Gastrocnemius medialis (tissue), 4 donors: ENCODE data around the gene CACNA1A. TPM values are rescaled to one million over a fixed set of nuclear protein-coding genes. Genes with fewer than 3 reads are reported as not detected.

Experiments used
- ATAC-seq, 2 donors: fragments of 150-250 bp; one replicate each; pipeline ENCODE4 v1.9.1; 2016
- DNase-seq, 2 donors: peaks; one replicate each; pipeline ENCODE4 v3.0.0-alpha.2; 2019
- H3K27ac ChIP-seq, 4 donors: fragments of 200-600 bp; sonication (generic); 1 replicate in 1 of 4; 2 replicates in 3 of 4; pipeline ENCODE4 v1.5.1; 2016 to 2018; ENCODE audit warnings: mild to moderate bottlenecking in 2 of 4, moderate library complexity in 1 of 4
- H3K27me3 ChIP-seq, 3 donors: fragments of 200-600 bp; sonication (generic) in 2 of 3; 1 replicate in 1 of 3; 2 replicates in 2 of 3; pipeline versions ENCODE4 v1.5.1 to v1.6.0; 2016 to 2019; ENCODE audit warnings: mild to moderate bottlenecking in 1 of 3, moderate library complexity in 1 of 3
- H3K36me3 ChIP-seq, 2 donors: fragments of 200-600 bp; sonication (generic) in 1 of 2; one replicate each; pipeline ENCODE4 v1.5.1; 2017 to 2018
- H3K4me1 ChIP-seq, 2 donors: fragments of 200-600 bp; sonication (generic) in 1 of 2; one replicate each; pipeline ENCODE4 v1.5.1; 2016 to 2017; ENCODE audit warnings: mild to moderate bottlenecking in 2 of 2
- H3K4me3 ChIP-seq, 4 donors: fragments of 200-600 bp; sonication (generic) in 3 of 4; 1 replicate in 1 of 4; 2 replicates in 3 of 4; pipeline ENCODE4 v1.5.1; 2016 to 2019; ENCODE audit warnings: mild to moderate bottlenecking in 2 of 4
- H3K9me3 ChIP-seq, 3 donors: fragments of 200-600 bp; sonication (generic) in 2 of 3; 1 replicate in 1 of 3; 2 replicates in 2 of 3; pipeline ENCODE4 v1.5.1; 2016 to 2019
- CTCF ChIP-seq, 5 experiments: fragments of 450-650 bp in 3 of 5; fragments of 200-600 bp in 2 of 5; sonication (generic) in 2 of 5; IDR thresholded peaks in 4 of 5; conservative IDR thresholded peaks in 1 of 5; 1 replicate in 4 of 5; 2 replicates in 1 of 5; pipeline ENCODE4 v1.5.1; 2016 to 2019; ENCODE audit warnings: antibody characterized with exemption in 5 of 5, mild to moderate bottlenecking in 3 of 5, moderate library complexity in 3 of 5
- POLR2A ChIP-seq, 2 donors: fragments of 450-650 bp; IDR thresholded peaks; one replicate each; pipeline ENCODE4 v1.6.1; 2017; ENCODE audit warnings: antibody characterized with exemption in 2 of 2, mild to moderate bottlenecking in 2 of 2, moderate library complexity in 2 of 2
- in situ Hi-C, 4 donors: fragments of 200-750 bp; cut with MboI; loops; one replicate each; pipeline versions ENCODE4 v1.15.0 to v1.8.0; 2017; ENCODE audit warnings: low sequenced_read_pairs in 4 of 4
- intact Hi-C: fragments of 100-400 bp; cut with DNase I; formaldehyde crosslinking; loops from one replicate; pipeline ENCODE4 v1.15.1; 2023; ENCODE audit warnings: low total_unique reads
- total RNA-seq, 4 donors: library from RNA; depleted of rRNA; stranded (reverse); fragments of >200 nt; gene quantifications; one replicate each; pipeline versions ENCODE4 v1.1.0 to v1.2.3, GENCODE V29; 2016

Gene CACNA1A
- total RNA-seq, 4 donors from 2014 or later, result 0.15 to 0.51 (median 0.33) TPM; not detected in 1

- intact Hi-C loops, result no loop called here
- H3K27ac ChIP-seq, result no peak overlapping the region
- H3K36me3 ChIP-seq, result no peaks in the 10 kb centered on the region
- DNase-seq (no peak), ATAC-seq (no peak)
- TF ChIP-seq CTCF (IDR thresholded peaks at IDR 0.05 in 4 of 5, conservative IDR thresholded peaks at IDR 0.05 in 1 of 5) (no peak), POLR2A (IDR thresholded peaks at IDR 0.05) (no peak)
- in situ Hi-C loops, result no loop called here
- peaks cover 11 to 26% (median 22%) of the 10 kb centered on the region in 3 donors for H3K27me3 ChIP-seq
- H3K4me1 ChIP-seq, result no peaks in the 10 kb centered on the region
- H3K9me3 ChIP-seq, result no peaks in the 10 kb centered on the region
- no peak overlapping the region for H3K4me3 ChIP-seq
Measured at GRCh38 chr19:13300421-13301030, 205.8 kb downstream of the CACNA1A start.

DNA sequence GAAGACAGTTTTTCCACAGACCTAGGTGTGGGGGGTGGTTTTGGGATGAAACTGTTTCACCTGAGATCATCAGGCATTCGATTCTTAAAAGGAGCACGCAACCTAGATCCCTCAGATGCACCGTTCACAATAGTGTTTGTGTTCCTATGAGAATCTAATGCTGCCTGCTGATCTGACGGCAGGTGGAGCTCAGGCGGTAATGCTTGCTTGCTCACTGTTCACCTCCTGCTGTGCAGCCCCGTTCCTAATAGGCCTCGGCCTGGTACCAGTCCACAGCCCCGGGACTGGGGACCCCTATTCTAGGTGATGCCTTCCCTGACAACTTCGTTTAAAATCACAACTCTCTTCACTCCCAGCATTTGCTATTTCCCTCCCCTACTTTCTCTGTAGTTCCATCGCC is 206.4 kb downstream of the CACNA1A start:
- Histone ChIP-seq H3K9me3 (no peaks in the 10 kb centered on the region), H3K27me3 (peaks cover 11 to 26% (median 22%) of the 10 kb centered on the region in 3 donors), H3K27ac (no peak overlapping the region), H3K4me3 (no peak overlapping the region), H3K36me3 (no peaks in the 10 kb centered on the region), H3K4me1 (no peaks in the 10 kb centered on the region)
- intact Hi-C loops (no loop called here), in situ Hi-C loops (loop anchor here in 3 of 4 donors (25.0 kb wide), 2 partner anchors 287 to 562 kb away; no protein-coding TSS in a partner anchor)
- no peak for ATAC-seq
- DNase-seq, result no peak
- TF ChIP-seq POLR2A (IDR thresholded peaks at IDR 0.05), result no peak
- TF ChIP-seq CTCF (IDR thresholded peaks at IDR 0.05 in 4 of 5, conservative IDR thresholded peaks at IDR 0.05 in 1 of 5), result no peak

DNA sequence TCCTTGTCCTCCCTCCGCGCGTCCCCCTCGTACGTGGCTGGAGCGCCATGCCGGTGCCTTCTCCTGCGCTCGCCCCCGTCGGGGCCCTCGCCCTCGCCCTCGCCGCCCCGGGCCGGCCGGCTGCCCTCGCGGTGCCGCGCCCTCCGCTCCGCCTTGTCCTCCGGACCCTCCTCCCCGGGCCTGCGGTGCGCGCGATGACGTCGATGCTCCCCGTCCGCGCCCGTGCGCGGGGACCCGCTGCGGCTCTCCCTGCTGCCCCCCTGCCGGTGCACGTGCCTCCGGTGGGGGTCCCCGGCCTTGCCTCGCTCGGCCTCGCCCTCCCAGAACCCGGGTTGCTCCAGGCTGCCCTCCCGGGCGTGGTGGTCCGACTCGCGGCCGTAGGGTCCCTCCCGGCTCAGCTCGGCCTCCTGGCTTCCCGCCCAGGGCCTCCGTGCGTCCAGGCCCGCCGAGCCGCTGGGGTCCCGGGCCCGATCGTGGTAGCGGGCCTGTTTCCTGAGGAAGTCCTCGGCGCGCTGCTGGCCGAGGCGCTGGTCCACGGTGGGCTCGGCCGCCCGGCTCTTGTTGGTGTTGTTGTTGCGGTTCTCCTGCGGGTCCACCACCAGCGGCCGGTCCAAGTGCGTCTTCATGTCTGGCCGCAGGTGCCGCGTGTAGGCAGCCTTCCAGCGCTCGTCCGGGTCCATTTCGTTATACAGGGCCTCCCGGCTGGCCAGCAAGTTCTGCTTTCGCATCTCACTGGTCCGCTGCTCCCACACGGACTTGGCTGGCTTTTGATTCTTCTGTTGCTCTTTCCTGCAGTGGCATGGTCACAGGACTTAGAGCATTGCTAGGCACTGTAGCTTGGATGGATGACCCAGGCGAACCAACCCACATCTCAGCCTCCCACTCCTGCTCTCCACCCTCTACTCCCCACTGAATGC is 207.5 kb downstream of the CACNA1A start:
- Histone ChIP-seq H3K27ac (no peak overlapping the region), H3K9me3 (no peaks in the 10 kb centered on the region), H3K27me3 (peaks cover 8 to 22% (median 22%) of the 10 kb centered on the region in 3 donors), H3K4me1 (no peaks in the 10 kb centered on the region), H3K36me3 (no peaks in the 10 kb centered on the region), H3K4me3 (no peak overlapping the region)
- in situ Hi-C loops (loop anchor here in 3 of 4 donors (25.0 kb wide), 2 partner anchors 288 to 563 kb away; no protein-coding TSS in a partner anchor), intact Hi-C loops (no loop called here)
- TF ChIP-seq POLR2A (IDR thresholded peaks at IDR 0.05) (no peak), CTCF (IDR thresholded peaks at IDR 0.05 in 4 of 5, conservative IDR thresholded peaks at IDR 0.05 in 1 of 5) (no peak)
- DNase-seq, result no peak
- ATAC-seq, result no peak

- H3K27me3 ChIP-seq, result peaks cover 6 to 22% (median 18%) of the 10 kb centered on the region in 3 donors
- in situ Hi-C loops (loop anchor here in 3 of 4 donors (25.0 kb wide), 2 partner anchors 290 to 565 kb away; no protein-coding TSS in a partner anchor), intact Hi-C loops (no loop called here)
- ATAC-seq, result no peak
- H3K4me3 ChIP-seq, result no peak overlapping the region
- TF ChIP-seq CTCF (IDR thresholded peaks at IDR 0.05 in 4 of 5, conservative IDR thresholded peaks at IDR 0.05 in 1 of 5) (no peak), POLR2A (IDR thresholded peaks at IDR 0.05) (no peak)
- no peaks in the 10 kb centered on the region for H3K9me3 ChIP-seq
- no peak overlapping the region for H3K27ac ChIP-seq
- H3K4me1 ChIP-seq, result no peaks in the 10 kb centered on the region
- H3K36me3 ChIP-seq, result no peaks in the 10 kb centered on the region
- DNase-seq, result no peak
Measured at GRCh38 chr19:13297023-13297422, 209.3 kb downstream of the CACNA1A start.
